Sigmoid colon (tissue), 4 donors: ENCODE results near the gene SCTR.

Source experiments
- CTCF ChIP-seq, 4 experiments: fragments of 450-650 bp in 3 of 4; fragments of 200-600 bp in 1 of 4; IDR thresholded peaks; one replicate each; pipeline ENCODE4 v1.5.1; 2016 to 2019; ENCODE audit warnings: antibody characterized with exemption in 4 of 4, mild to moderate bottlenecking in 3 of 4, moderate library complexity in 2 of 4
- EP300 ChIP-seq, 4 donors: sonication (generic); formaldehyde crosslinking; IDR thresholded peaks; one replicate each; pipeline ENCODE4 v1.6.1; 2017; ENCODE audit warnings: antibody characterized with exemption in 4 of 4
- POLR2AphosphoS5 ChIP-seq, 4 donors: sonication (generic); formaldehyde crosslinking; IDR thresholded peaks; one replicate each; pipeline ENCODE4 v1.6.1; 2017; ENCODE audit warnings: antibody characterized with exemption in 4 of 4

DNA sequence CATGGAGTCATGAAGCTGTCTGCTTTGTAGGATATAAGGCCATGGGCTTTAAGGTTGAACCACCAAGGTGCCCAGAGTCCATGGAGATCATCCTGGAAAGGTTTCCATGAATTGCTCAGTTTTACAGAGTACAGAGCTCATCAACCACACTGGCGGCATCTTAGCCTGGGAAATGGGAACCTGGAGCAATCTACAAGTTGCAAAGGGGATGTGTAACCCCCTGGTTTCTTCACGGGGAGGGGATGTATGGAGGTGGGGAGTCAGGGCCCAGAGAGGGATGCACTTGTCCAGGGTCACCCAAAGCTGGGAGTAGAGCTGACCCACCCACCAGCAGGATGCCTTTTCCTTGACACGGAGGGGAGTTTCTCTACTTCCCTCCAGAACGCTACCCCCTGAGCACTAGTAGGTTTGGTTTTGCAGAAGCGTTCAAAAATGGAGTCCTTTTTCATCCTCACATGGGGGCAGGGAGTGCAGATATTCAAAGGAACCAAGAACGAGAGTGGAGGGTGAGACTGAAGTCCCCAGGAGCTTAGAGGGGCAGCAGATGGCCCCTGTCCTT lies 85.5 kb downstream of the SCTR start:
- TF ChIP-seq EP300 (IDR thresholded peaks at IDR 0.05) (no peak), CTCF (IDR thresholded peaks at IDR 0.05) (no peak), POLR2AphosphoS5 (IDR thresholded peaks at IDR 0.05) (no peak)
